Measurements from ENCODE around the gene CDC42BPB.

DNA sequence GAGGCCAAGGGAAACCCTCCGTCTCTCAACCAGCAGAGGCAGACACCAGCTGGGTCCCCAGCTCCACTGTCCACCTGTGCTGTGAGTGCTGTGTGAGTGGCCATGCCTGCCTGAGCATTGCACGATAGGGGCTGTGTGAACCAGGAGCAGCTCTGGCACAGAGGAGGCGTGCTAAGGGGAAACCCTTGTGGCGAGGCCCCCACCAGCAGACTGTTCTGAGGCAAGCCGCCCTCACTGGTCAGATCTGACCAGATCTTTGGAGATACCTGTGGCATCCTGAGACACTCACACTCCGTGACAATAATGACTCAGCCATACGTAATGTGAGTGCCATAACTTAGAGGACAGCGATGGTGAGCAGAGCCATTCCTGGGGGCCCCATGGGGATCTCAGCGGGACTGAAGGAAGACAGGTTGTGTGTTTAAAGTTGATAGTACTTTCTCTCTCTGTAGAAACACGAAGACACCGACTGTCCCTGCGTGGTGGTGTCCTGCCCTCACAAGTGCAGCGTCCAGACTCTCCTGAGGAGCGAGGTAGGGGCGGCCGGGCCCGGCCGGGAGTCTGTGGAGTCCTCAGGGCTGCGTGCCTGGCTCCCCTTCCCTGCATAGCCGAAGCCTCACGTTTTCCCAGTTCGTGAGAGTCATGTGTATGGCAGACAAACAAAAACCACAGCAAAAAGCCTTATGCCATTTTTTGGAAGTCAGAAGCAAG is 171.5 kb downstream of the CDC42BPB start:
- TF ChIP-seq YY1 (IDR thresholded peaks at IDR 0.05; ENCODE audit: insufficient read depth, insufficient read length) (no peak), ZNF274 (IDR thresholded peaks at IDR 0.05; ENCODE audit: low read depth, low read length) (no peak), SUZ12 (IDR thresholded peaks at IDR 0.05; ENCODE audit: extremely low read depth, insufficient read depth, insufficient read length) (no peak)

Data from NT2/D1 (cell line).